Glutamatergic neuron (in vitro differentiated cells): ENCODE results near the gene PLPPR1. TPM values are rescaled to one million over a fixed set of nuclear protein-coding genes. Genes with fewer than 3 reads are reported as not detected.

Experiments used
- DNase-seq: peaks from one replicate; pipeline ENCODE4 v3.0.0; 2022
- H3K27ac Mint-ChIP-seq: one replicate; pipeline ENCODE4 v1.8.0; 2020; ENCODE audit warnings: mild to moderate bottlenecking, mixed read lengths, inconsistent platforms; ENCODE audit not compliant: unreplicated experiment
- H3K27me3 Mint-ChIP-seq: one replicate; pipeline ENCODE4 v1.8.0; 2020; ENCODE audit warnings: mild to moderate bottlenecking, moderate library complexity, mixed read lengths, inconsistent platforms; ENCODE audit not compliant: unreplicated experiment
- H3K36me3 Mint-ChIP-seq: one replicate; pipeline ENCODE4 v1.8.0; 2020; ENCODE audit warnings: mild to moderate bottlenecking, mixed read lengths, inconsistent platforms; ENCODE audit not compliant: unreplicated experiment
- H3K4me1 Mint-ChIP-seq: one replicate; pipeline ENCODE4 v1.8.0; 2020; ENCODE audit warnings: mild to moderate bottlenecking, low read depth, mixed read lengths, inconsistent platforms; ENCODE audit not compliant: unreplicated experiment
- H3K4me3 Mint-ChIP-seq: one replicate; pipeline ENCODE4 v1.8.0; 2020; ENCODE audit warnings: mild to moderate bottlenecking, mixed read lengths, inconsistent platforms; ENCODE audit not compliant: unreplicated experiment
- H3K9me3 Mint-ChIP-seq: one replicate; pipeline ENCODE4 v1.8.0; 2020; ENCODE audit warnings: mild to moderate bottlenecking, moderate library complexity, mixed read lengths, inconsistent platforms; ENCODE audit not compliant: unreplicated experiment
- total RNA-seq: library from RNA; stranded (reverse); fragmentation: NEBNext Ultra II Directional; extraction: Animal tissue kit (Norgen Biotek cat#: 25700); gene quantifications from one replicate; pipeline ENCODE4 v1.2.1, GENCODE V29; 2021; ENCODE audit not compliant: unreplicated experiment
- TF ChIP-seq, protein P1 (sequence below): fragments of 200-600 bp; sonication (generic); IDR thresholded peaks from one replicate; pipeline ENCODE4 v1.5.0; 2021; ENCODE audit not compliant: partially characterized antibody, unreplicated experiment

PLPPR1 gene
- total RNA-seq, 1 donor from 2014 or later = 7.4 TPM

DNA sequence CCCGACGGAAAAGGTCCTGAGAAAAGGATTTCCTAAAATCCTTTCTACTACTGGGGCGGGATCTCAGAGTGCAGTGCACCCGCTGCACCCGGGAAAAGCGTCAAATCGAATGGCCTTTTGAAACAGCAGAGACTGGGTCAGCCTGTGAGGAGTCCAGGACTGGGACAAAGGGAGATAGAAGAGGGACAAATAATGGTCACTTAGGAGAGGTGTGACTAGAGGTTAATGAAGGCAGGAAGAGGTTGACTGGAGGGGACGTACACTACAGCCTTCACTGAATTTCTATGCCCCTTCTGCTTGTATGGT lies 1.5 kb downstream of the PLPPR1 start:
- H3K27ac Mint-ChIP-seq = no peak overlapping the region
- H3K36me3 Mint-ChIP-seq = no peaks in the 10 kb centered on the region
- H3K27me3 Mint-ChIP-seq = peaks cover 12% of the 10 kb centered on the region
- peaks cover 5% of the 10 kb centered on the region for H3K9me3 Mint-ChIP-seq
- H3K4me1 Mint-ChIP-seq = peaks cover 4% of the 10 kb centered on the region
- DNase-seq = no peak
- H3K4me3 Mint-ChIP-seq = peak overlapping the region; percentile 92
- TF ChIP-seq, protein P1, sequence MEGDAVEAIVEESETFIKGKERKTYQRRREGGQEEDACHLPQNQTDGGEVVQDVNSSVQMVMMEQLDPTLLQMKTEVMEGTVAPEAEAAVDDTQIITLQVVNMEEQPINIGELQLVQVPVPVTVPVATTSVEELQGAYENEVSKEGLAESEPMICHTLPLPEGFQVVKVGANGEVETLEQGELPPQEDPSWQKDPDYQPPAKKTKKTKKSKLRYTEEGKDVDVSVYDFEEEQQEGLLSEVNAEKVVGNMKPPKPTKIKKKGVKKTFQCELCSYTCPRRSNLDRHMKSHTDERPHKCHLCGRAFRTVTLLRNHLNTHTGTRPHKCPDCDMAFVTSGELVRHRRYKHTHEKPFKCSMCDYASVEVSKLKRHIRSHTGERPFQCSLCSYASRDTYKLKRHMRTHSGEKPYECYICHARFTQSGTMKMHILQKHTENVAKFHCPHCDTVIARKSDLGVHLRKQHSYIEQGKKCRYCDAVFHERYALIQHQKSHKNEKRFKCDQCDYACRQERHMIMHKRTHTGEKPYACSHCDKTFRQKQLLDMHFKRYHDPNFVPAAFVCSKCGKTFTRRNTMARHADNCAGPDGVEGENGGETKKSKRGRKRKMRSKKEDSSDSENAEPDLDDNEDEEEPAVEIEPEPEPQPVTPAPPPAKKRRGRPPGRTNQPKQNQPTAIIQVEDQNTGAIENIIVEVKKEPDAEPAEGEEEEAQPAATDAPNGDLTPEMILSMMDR = no peak

DNA sequence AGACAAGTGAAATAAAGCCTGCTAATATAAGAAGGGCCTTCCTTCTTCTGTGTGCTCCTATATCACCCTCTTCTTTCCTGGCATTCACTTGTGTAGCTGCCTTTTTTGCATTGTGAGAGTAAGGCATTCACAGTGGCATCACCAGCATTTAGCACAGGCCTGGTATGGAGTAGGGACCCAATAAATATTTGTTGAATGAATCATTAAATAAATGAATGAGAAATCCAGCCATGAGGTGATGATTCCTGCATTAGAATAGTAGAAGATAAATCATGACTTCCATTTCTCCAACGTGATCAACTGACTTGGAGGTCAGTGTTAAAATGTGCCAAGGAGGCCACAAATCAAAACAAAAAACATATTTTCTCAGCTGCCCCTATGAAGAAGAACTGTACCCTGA lies 3.9 kb downstream of the PLPPR1 start:
- Mint-ChIP-seq H3K27me3 (peaks cover 12% of the 10 kb centered on the region), H3K9me3 (peaks cover 3% of the 10 kb centered on the region), H3K4me1 (peaks cover 4% of the 10 kb centered on the region), H3K27ac (no peak overlapping the region), H3K4me3 (no peak overlapping the region), H3K36me3 (no peaks in the 10 kb centered on the region)
- TF ChIP-seq, protein P1 = no peak
- DNase-seq = no peak

DNA sequence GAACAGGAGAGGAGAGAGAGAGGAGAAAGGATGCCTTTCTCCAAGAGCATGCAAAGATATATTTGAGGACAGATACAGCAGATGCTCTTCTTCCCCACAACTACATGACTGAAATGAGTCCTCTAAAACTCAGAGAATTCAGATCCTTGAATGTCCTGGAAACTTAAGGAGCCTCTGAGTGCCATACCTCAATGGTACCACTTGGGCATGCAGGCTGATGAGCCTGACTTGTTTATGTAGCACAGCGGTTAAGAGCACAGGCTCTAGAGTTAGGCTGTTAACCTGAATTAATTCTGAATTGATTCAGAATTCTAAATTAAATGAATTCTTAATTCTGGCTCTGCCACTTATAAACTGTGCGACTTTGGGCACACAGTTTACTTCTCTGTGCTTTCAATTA lies 5.7 kb downstream of the PLPPR1 start:
- TF ChIP-seq, protein P1 = peak; percentile 16
- Mint-ChIP-seq H3K27ac (no peak overlapping the region), H3K36me3 (no peaks in the 10 kb centered on the region), H3K4me1 (peaks cover 4% of the 10 kb centered on the region), H3K9me3 (no peaks in the 10 kb centered on the region), H3K4me3 (no peak overlapping the region), H3K27me3 (peaks cover 12% of the 10 kb centered on the region)
- DNase-seq = no peak

DNA sequence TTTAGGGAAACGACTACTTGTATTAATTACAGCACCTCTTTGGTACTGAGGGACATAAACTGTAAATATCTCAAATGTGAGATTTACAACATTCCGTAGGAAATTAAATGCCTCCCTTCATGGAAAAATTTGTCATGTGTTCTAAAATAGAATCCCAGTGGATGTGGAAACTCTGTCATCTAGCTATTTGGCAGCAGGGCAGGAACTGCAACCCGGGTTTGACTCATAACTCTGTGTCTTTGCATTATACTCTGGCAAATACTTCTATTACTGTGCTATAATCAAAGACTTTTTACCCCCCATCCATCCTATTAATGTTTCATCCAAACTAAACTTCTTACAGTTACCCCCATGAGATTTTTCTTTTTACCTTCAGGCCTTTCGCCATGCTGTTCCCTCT lies 6.6 kb downstream of the PLPPR1 start:
- H3K4me1 Mint-ChIP-seq = peaks cover under 1% of the 10 kb centered on the region
- no peak overlapping the region for H3K4me3 Mint-ChIP-seq
- DNase-seq = no peak
- H3K9me3 Mint-ChIP-seq = no peaks in the 10 kb centered on the region
- H3K27me3 Mint-ChIP-seq = peaks cover 7% of the 10 kb centered on the region
- no peaks in the 10 kb centered on the region for H3K36me3 Mint-ChIP-seq
- no peak overlapping the region for H3K27ac Mint-ChIP-seq
- TF ChIP-seq, protein P1 = no peak

DNA sequence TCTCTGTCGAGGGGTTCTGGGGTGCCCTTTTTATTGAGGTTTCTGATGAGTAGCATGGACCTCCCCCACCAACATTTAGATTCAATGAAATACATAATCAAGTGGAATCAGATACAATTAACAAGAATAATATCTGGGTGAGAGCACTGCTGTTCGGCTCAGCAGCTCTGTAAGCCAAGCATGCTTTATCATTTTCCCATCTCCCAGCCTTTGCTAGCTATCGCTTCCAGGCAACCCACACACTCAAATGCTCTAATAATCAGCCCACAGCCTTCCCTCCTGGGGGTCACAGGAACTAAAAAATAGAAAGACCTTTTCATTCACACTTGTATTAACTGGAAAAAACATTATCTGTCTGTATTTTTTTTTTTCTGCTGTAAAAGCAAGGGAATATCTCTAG lies 8.9 kb downstream of the PLPPR1 start:
- H3K27me3 Mint-ChIP-seq = no peaks in the 10 kb centered on the region
- TF ChIP-seq, protein P1 = no peak

More for the DNA sequence above, 8.9 kb downstream of the PLPPR1 start:
- DNase-seq = no peak
- Mint-ChIP-seq H3K9me3 (no peaks in the 10 kb centered on the region), H3K4me3 (no peak overlapping the region), H3K36me3 (no peaks in the 10 kb centered on the region), H3K4me1 (no peaks in the 10 kb centered on the region), H3K27ac (no peak overlapping the region)
